ENCODE data around the gene PKIG. TPM values are rescaled to one million over a fixed set of nuclear protein-coding genes. Genes with fewer than 3 reads are reported as not detected.

Gene PKIG
- total and polyA plus RNA-seq, 9 of the 15 experiments (the other 6 are each of a cell fraction or from before 2014, with no cell fraction given) = 0.13 to 7.0 (median 4.7) TPM

- TF ChIP-seq AFF4 (CRISPR knock-in tag; IDR thresholded peaks at IDR 0.05) (no peak), ZNF124 (CRISPR knock-in tag; IDR thresholded peaks at IDR 0.05) (no peak), ZNF699 (CRISPR knock-in tag; IDR thresholded peaks at IDR 0.05; ENCODE audit: insufficient replicate concordance) (no peak), POLR2G (IDR thresholded peaks at IDR 0.05; ENCODE audit: low read depth, low read length) (no peak), PHF8 (IDR thresholded peaks at IDR 0.05; ENCODE audit: borderline replicate concordance, low read length) (no peak), ZBTB2 (IDR thresholded peaks at IDR 0.05) (no peak), CC2D1A (IDR thresholded peaks at IDR 0.05) (no peak), ZNF146 (CRISPR knock-in tag; IDR thresholded peaks at IDR 0.05; ENCODE audit: unreplicated experiment) (no peak), PKNOX1 (IDR thresholded peaks at IDR 0.05) (no peak), POLR3G (IDR thresholded peaks at IDR 0.05; ENCODE audit: extremely low read depth, insufficient read length, insufficient replicate concordance) (no peak), KDM4B (IDR thresholded peaks at IDR 0.05; ENCODE audit: borderline replicate concordance in 2 of 2, low read depth in 1 of 2) (no peak), KLF6 (CRISPR knock-in tag; IDR thresholded peaks at IDR 0.05; ENCODE audit: borderline replicate concordance) (no peak), ZZZ3 (IDR thresholded peaks at IDR 0.05) (no peak), JUND (IDR thresholded peaks at IDR 0.05; ENCODE audit: borderline replicate concordance, low read depth, low read length) (peak; percentile 54; the same call in 1 of the 2 replicates), JUND (tag; IDR thresholded peaks at IDR 0.05; ENCODE audit: borderline replicate concordance, low read depth, low read length) (no peak; the same call in 2 of the 3 replicates), SRSF1 (IDR thresholded peaks at IDR 0.05; ENCODE audit: low read depth, low read length) (no peak), ZEB2 (IDR thresholded peaks at IDR 0.05) (no peak), ZNF354B (CRISPR knock-in tag; IDR thresholded peaks at IDR 0.05) (no peak), RBM34 (IDR thresholded peaks at IDR 0.05; ENCODE audit: borderline replicate concordance, insufficient read depth, low read length) (no peak)
- TF ChIP-seq, protein P1, sequence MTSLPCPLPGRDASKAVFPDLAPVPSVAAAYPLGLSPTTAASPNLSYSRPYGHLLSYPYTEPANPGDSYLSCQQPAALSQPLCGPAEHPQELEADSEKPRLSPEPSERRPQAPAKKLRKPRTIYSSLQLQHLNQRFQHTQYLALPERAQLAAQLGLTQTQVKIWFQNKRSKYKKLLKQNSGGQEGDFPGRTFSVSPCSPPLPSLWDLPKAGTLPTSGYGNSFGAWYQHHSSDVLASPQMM (CRISPR knock-in tag; IDR thresholded peaks at IDR 0.05) = no peak
- TF ChIP-seq, protein P2, sequence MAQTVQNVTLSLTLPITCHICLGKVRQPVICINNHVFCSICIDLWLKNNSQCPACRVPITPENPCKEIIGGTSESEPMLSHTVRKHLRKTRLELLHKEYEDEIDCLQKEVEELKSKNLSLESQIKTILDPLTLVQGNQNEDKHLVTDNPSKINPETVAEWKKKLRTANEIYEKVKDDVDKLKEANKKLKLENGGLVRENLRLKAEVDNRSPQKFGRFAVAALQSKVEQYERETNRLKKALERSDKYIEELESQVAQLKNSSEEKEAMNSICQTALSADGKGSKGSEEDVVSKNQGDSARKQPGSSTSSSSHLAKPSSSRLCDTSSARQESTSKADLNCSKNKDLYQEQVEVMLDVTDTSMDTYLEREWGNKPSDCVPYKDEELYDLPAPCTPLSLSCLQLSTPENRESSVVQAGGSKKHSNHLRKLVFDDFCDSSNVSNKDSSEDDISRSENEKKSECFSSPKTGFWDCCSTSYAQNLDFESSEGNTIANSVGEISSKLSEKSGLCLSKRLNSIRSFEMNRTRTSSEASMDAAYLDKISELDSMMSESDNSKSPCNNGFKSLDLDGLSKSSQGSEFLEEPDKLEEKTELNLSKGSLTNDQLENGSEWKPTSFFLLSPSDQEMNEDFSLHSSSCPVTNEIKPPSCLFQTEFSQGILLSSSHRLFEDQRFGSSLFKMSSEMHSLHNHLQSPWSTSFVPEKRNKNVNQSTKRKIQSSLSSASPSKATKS (CRISPR knock-in tag; IDR thresholded peaks at IDR 0.05) = no peak
Measured at GRCh38 chr20:44594730-44595129, 12.4 kb downstream of the PKIG start (continued).

All from K562 (cell line).